K562 (cell line): ENCODE data around the gene LDLRAD3. TPM values are rescaled to one million over a fixed set of nuclear protein-coding genes. Genes with fewer than 3 reads are reported as not detected.

ENCODE experiments used
- ATAC-seq: fragments of 200-7000 bp; cut with Tn5 transposase; 3 replicates; pipeline ENCODE4 v1.9.1; 2020; ENCODE audit warnings: moderate library complexity
- BruUV-seq: library from RNA; stranded (reverse); fragments of 400-500 nt; replicated peaks from 2 replicates; lab custom pipeline; 2021; lab: Mats Ljungman, UMichigan
- CTCF ChIA-PET: fragments of 300-600 bp; formaldehyde crosslinking; extraction: SDS; loops from one replicate; lab custom pipeline; 2021; ENCODE audit warnings: low intra/inter-chr PET ratio; lab: Yijun Ruan, JAX
- POLR2A ChIA-PET: fragments of 300-600, 350-650 bp; sonication (Branson Sonifier 250); formaldehyde crosslinking; extraction: SDS; loops from one replicate; lab custom pipeline; 2021; ENCODE audit warnings: antibody characterized with exemption, inconsistent platforms; lab: Yijun Ruan, JAX
- DNase-seq, 4 experiments: peaks; one replicate each; pipeline versions ENCODE4 v3.0.0 to v3.0.0-alpha.2; 2011 to 2018; ENCODE audit warnings: low spot score in 3 of 4, mixed read lengths in 3 of 4; ENCODE audit errors: extremely low read depth in 1 of 4
- FAIRE-seq: peaks from 2 replicates; lab custom pipeline; 2011; peaks lifted over from hg19 to GRCh38; lab: Jason Lieb, UNC
- H2AFZ ChIP-seq: 2 replicates; pipeline ENCODE4 v1.6.0; 2011; ENCODE audit warnings: low read depth, low read length, control low read depth, inconsistent platforms
- H3K27ac ChIP-seq: fragments of 200-600 bp; 3 replicates; pipeline ENCODE4 v1.8.0; 2011; ENCODE audit warnings: low read depth, mild to moderate bottlenecking, control low read depth, inconsistent platforms, low read length, moderate library complexity, mixed read lengths; ENCODE audit errors: extremely low read depth
- H3K27me3 ChIP-seq, 2 experiments: fragments of 300-600 bp in 1 of 2; 2 replicates in 1 of 2; 3 replicates in 1 of 2; pipeline versions ENCODE4 v1.6.0 to v1.8.0; 2011; ENCODE audit warnings: inconsistent platforms in 2 of 2, low read length in 2 of 2, mild to moderate bottlenecking in 1 of 2, mixed read lengths in 1 of 2, moderate library complexity in 1 of 2; ENCODE audit not compliant: control insufficient read depth in 2 of 2, insufficient read depth in 2 of 2
- H3K36me3 ChIP-seq: fragments of 300-600 bp; 3 replicates; pipeline ENCODE4 v1.8.0; 2011; ENCODE audit warnings: mild to moderate bottlenecking, low read length, inconsistent platforms; ENCODE audit not compliant: control insufficient read depth, insufficient read depth
- H3K4me1 ChIP-seq, 2 experiments: fragments of 200-600 bp in 1 of 2; replicated peaks in 1 of 2; 2 replicates in 1 of 2; 3 replicates in 1 of 2; pipeline versions ENCODE4 v1.5.1 to v1.8.0; 2011; ENCODE audit warnings: inconsistent platforms in 2 of 2, low read length in 2 of 2, mild to moderate bottlenecking in 1 of 2, mixed read lengths in 1 of 2, moderate library complexity in 1 of 2; ENCODE audit not compliant: control insufficient read depth in 2 of 2, insufficient read depth in 2 of 2
- H3K4me2 ChIP-seq: 2 replicates; pipeline ENCODE4 v1.6.1; 2011; ENCODE audit warnings: low read length, control low read depth, inconsistent platforms, mixed read lengths; ENCODE audit not compliant: insufficient read depth
- H3K4me3 ChIP-seq: fragments of 200-600 bp; sonication (generic), shearing (Covaris generic); 2 replicates; pipeline ENCODE4 v1.5.1; 2016; ENCODE audit warnings: control low read depth, inconsistent platforms
- H3K79me2 ChIP-seq: fragments of 200-600 bp; 3 replicates; pipeline ENCODE4 v1.8.0; 2011; ENCODE audit warnings: low read length, inconsistent platforms; ENCODE audit not compliant: control insufficient read depth, insufficient read depth
- H3K9ac ChIP-seq, 2 experiments: 2 replicates each; pipeline versions ENCODE4 v1.6.0 to v1.6.1; 2011; ENCODE audit warnings: low read depth in 2 of 2, low read length in 2 of 2, control low read depth in 1 of 2, inconsistent platforms in 1 of 2, mild to moderate bottlenecking in 1 of 2, mixed read lengths in 1 of 2; ENCODE audit not compliant: insufficient read depth in 1 of 2
- H3K9me1 ChIP-seq: one replicate; pipeline ENCODE4 v1.6.0; 2011; ENCODE audit warnings: inconsistent platforms, mild to moderate bottlenecking, low read length, moderate library complexity; ENCODE audit not compliant: control insufficient read depth, insufficient read depth
- H3K9me3 ChIP-seq: replicated peaks from 2 replicates; pipeline ENCODE4 v1.5.1; 2011; ENCODE audit warnings: low read depth, low read length, inconsistent platforms; ENCODE audit not compliant: control insufficient read depth, insufficient read depth
- H4K20me1 ChIP-seq: replicated peaks from 2 replicates; pipeline ENCODE4 v1.6.1; 2011; ENCODE audit warnings: low read length, inconsistent platforms, mixed read lengths; ENCODE audit not compliant: control insufficient read depth, insufficient read depth
- EP400 ChIP-seq: fragments of 450-650 bp; IDR thresholded peaks from 2 replicates; pipeline ENCODE4 v1.6.1; 2017; ENCODE audit warnings: antibody characterized with exemption, mild to moderate bottlenecking, moderate library complexity
- KDM2B ChIP-seq: fragments of 250-450 bp; sonication (Bioruptor Pico); IDR thresholded peaks from 2 replicates; pipeline ENCODE4 v1.8.0; 2021; ENCODE audit warnings: mild to moderate bottlenecking, moderate library complexity
- NR4A1 ChIP-seq, 2 experiments: fragments of 250-450 bp in 1 of 2; fragments of 450-650 bp in 1 of 2; sonication (Bioruptor Pico) in 1 of 2; IDR thresholded peaks; 2 replicates each; pipeline versions ENCODE4 v1.4.0 to v1.6.1; 2016 to 2020; ENCODE audit warnings: mild to moderate bottlenecking in 2 of 2, missing compliant biosample characterization in 1 of 2, missing genetic modification characterization in 1 of 2, moderate library complexity in 1 of 2
- RBM14 ChIP-seq: fragments of 200-400 bp; formaldehyde crosslinking; IDR thresholded peaks from 2 replicates; pipeline ENCODE4 v1.6.1; 2018; ENCODE audit warnings: low read depth, mild to moderate bottlenecking, low read length, moderate library complexity, borderline replicate concordance; ENCODE audit not compliant: insufficient read depth
- ZBTB2 ChIP-seq: fragments of 450-650 bp; IDR thresholded peaks from 2 replicates; pipeline ENCODE4 v1.6.1; 2016; ENCODE audit warnings: antibody characterized with exemption
- ZC3H4 ChIP-seq: sonication (generic); formaldehyde crosslinking; IDR thresholded peaks from 2 replicates; pipeline ENCODE4 v1.9.0; 2021; ENCODE audit warnings: missing genetic modification reagents, borderline replicate concordance
- WGBS: fragments of 100-300 bp; shearing (Covaris generic); methylation state at CpG from one replicate; pipeline ENCODE4 v1.1.6; 2016; ENCODE audit warnings: low coverage, mixed read lengths; ENCODE audit not compliant: insufficient coverage; ENCODE audit errors: missing lambda C conversion rate; 5-methylcytosine and 5-hydroxymethylcytosine counted together
- in situ Hi-C: fragments of 300-500 bp; cut with MboI; formaldehyde crosslinking; loops from 4 replicates; pipeline ENCODE4 v1.15.0; 2018; ENCODE audit warnings: inconsistent platforms, mixed read lengths
- intact Hi-C: fragments of 100-400 bp; cut with micrococcal nuclease; formaldehyde crosslinking; loops from 2 replicates; pipeline ENCODE4 v1.14.2; 2022
- polyA plus RNA-seq, 8 experiments: library from polyadenylated mRNA; depleted of rRNA in 4 of 8; stranded (reverse) in 5 of 8; unstranded in 3 of 8; fragments of >200 nt; fragmentation: Nextera tagmentation in 2 of 8; fragmentation: Illumina TruSeq in 1 of 8; extraction: Ambion mirVana in 2 of 8; extraction: Trizol in 1 of 8; gene quantifications; 2 replicates each; pipeline versions ENCODE4 v1.2.1 to v1.2.3, GENCODE V29; 2011 to 2014; ENCODE audit warnings: inconsistent platforms in 1 of 8, missing spikeins in 1 of 8
- total RNA-seq, 7 experiments: library from RNA; depleted of rRNA in 6 of 7; stranded (reverse); fragments of >200 nt in 6 of 7; fragmentation: Illumina TruSeq in 2 of 7; extraction: Trizol in 2 of 7; gene quantifications; 2 replicates each; pipeline versions ENCODE4 v1.2.1 to v1.2.3, GENCODE V29; 2011 to 2021; ENCODE audit warnings: low replicate concordance in 1 of 7

LDLRAD3 gene
- total and polyA plus RNA-seq, 9 of the 15 experiments (the other 6 are each of a cell fraction or from before 2014, with no cell fraction given) = 0.73 to 7.2 (median 3.5) TPM

- no peak for TF ChIP-seq ZC3H4
- TF ChIP-seq, all 486 proteins: peak for 0
Measured at GRCh38 chr11:36047344-36047743, 103.5 kb downstream of the LDLRAD3 start (continued).

GRCh38 chr11:36048496-36049247, 104.8 kb downstream of the LDLRAD3 start:
- no peak overlapping the region for H3K4me3 ChIP-seq
- TF ChIP-seq NR4A1 (CRISPR knock-in tag; IDR thresholded peaks at IDR 0.05) (no peak), NR4A1 (tag; IDR thresholded peaks at IDR 0.05) (no peak), EP400 (no peak), RBM14 (no peak), KDM2B (CRISPR knock-in tag) (no peak), ZBTB2 (no peak)
- no TSS peak for BruUV-seq
- no peaks in the 10 kb centered on the region for H3K9me3 ChIP-seq
- no peaks in the 10 kb centered on the region for H3K9me1 ChIP-seq
- H3K36me3 ChIP-seq = no peaks in the 10 kb centered on the region
- H3K79me2 ChIP-seq = no peaks in the 10 kb centered on the region
- H3K27me3 ChIP-seq = no peaks in the 10 kb centered on the region; a peak in 1 of 5 replicates
- no peak overlapping the region for H3K4me2 ChIP-seq
- H3K9ac ChIP-seq = no peak overlapping the region
- no peak for FAIRE-seq
- no peak for DNase-seq
- no peak overlapping the region for H2AFZ ChIP-seq
- H3K4me1 ChIP-seq = peaks cover 0 to 8% of the 10 kb centered on the region in 2 experiments; a peak in 2 of 5 replicates
- in situ Hi-C loops = no loop called here
- H4K20me1 ChIP-seq = no peaks in the 10 kb centered on the region
- ATAC-seq = no peak
- CTCF ChIA-PET = no interaction called here
- H3K27ac ChIP-seq = no peak overlapping the region
- POLR2A ChIA-PET = no interaction called here
- intact Hi-C loops = no loop called here
- WGBS = 29% methylated on average over 5 of the region's 5 CpGs
